HG03175 (cell line): ENCODE results near the gene TMPRSS2.
"Not testable (repeated sequence)": the region's sequence is repeated elsewhere in the genome, so short reads cannot be mapped to it uniquely, and the experiment has no call there.

Experiments used
- ATAC-seq: cut with Tn5 transposase; IDR thresholded peaks from one replicate; pipeline ENCODE4 v1.9.1; 2021; ENCODE audit warnings: mild to moderate bottlenecking, moderate library complexity; ENCODE audit not compliant: unreplicated experiment

The TMPRSS2 gene

DNA sequence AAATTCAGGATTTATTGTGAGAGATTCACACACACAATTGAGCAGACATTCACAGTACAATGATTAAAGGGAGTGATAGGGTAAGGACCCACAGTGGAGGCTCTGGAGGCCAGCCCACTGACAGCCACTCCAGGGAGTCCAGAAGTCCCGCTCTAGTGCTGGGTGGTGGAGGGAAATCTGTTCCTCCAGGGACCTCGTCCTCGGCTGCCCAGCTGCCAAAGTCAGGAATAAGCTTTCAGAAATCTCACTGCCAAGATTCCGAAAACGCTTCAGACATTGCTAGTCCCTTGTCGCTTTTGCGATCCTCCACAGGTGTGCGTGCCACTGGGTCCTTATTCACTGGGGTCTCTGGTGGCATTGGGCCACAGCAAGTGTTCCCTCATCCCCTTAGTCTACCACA is 79.6 kb downstream of the TMPRSS2 start:
- no peak for ATAC-seq

- ATAC-seq, result no peak
Measured at GRCh38 chr21:41427556-41427955, 80.4 kb downstream of the TMPRSS2 start.

- no peak for ATAC-seq
Measured at GRCh38 chr21:41426676-41427404, 81.1 kb downstream of the TMPRSS2 start.

GRCh38 chr21:41425954-41426675 is 81.8 kb downstream of the TMPRSS2 start, which contains the start of gene MX1:
MX1 (plus strand) TSS chr21:41426239; CDS start chr21:41432071, 5,832 bp downstream.
- peak; percentile 88 for ATAC-seq

DNA sequence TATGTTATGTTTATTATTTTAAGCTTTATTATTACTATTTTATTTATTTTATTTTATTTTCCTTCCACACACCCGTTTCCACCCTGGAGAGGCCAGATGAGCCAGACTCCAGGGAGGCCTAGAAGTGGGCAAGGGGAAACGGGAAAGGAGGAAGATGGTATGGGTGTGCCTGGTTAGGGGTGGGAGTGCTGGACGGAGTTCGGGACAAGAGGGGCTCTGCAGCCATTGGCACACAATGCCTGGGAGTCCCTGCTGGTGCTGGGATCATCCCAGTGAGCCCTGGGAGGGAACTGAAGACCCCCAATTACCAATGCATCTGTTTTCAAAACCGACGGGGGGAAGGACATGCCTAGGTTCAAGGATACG is 82.4 kb downstream of the TMPRSS2 start:
- peak; percentile 7 for ATAC-seq

- ATAC-seq, result not testable (repeated sequence)
Measured at GRCh38 chr21:41423305-41423636, 84.7 kb downstream of the TMPRSS2 start.

DNA sequence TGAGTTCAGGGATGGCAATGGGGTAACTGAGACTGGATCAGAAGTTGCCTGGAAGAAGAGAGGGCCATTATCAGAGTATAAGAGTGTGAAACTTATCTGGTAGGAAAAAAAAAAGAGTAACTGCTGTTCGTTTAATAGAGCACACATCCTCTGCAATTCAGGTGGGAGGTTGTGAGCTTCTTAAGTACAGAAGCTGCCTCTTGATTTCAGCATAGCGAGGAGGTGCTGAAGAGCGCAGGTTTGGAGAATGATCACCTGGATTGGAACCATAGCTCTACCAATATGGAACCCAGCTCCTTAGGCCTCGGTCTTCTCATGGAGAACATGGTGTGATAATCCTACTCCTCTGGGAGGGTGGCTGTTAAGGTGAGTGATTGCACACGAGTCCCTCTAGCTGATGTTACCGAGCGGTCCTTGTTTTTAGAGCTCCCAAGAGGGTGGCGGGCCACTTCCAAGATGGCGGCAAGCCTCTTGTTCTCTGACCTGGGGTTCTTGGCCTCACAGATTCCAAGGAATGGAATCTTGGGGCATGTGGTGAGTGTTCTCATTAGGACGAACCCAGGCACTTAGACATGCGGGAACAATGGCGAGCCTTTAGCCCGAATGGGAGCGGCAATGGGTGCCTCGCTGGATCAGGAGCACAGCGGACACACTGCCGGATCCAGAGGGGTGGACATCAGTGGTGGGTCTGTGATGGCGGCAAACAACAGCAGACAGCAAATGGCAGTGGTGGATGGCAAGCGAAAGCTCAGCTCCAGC is 85.2 kb downstream of the TMPRSS2 start:
- no peak for ATAC-seq

DNA sequence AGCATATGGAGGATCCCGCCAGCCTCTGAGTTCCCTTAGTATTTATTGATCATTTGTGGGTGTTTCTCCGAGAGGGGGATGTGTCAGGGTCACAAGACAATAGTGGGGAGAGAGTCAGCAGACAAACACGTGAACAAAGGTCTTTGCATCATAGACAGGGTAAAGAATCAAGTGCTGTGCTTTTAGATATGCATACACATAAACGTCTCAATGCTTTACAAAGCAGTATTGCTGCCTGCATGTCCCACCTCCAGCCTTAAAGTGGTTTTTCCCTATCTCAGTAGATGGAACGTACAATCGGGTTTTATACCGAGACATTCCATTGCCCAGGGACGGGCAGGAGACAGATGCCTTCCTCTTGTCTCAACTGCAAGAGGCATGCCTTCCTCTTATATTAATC is 87.0 kb downstream of the TMPRSS2 start:
- ATAC-seq, result not testable (repeated sequence)

- peak; percentile 80 for ATAC-seq
Measured at GRCh38 chr21:41419921-41420862, 87.8 kb downstream of the TMPRSS2 start.

- ATAC-seq, result no peak
Measured at GRCh38 chr21:41418956-41419680, 88.8 kb downstream of the TMPRSS2 start.

- no peak for ATAC-seq
Measured at GRCh38 chr21:41418393-41418792, 89.6 kb downstream of the TMPRSS2 start.

GRCh38 chr21:41417505-41417904 is 90.5 kb downstream of the TMPRSS2 start:
- ATAC-seq, result not testable (repeated sequence)
